HG03558 (cell line): Measurements from ENCODE around the gene MAN1B1.
"Not testable (repeated sequence)": the region's sequence is repeated elsewhere in the genome, so short reads cannot be mapped to it uniquely, and the experiment has no call there.

Experiments used
- ATAC-seq: cut with Tn5 transposase; IDR thresholded peaks from one replicate; pipeline ENCODE4 v1.9.1; 2021; ENCODE audit warnings: moderate number of reproducible peaks; ENCODE audit not compliant: unreplicated experiment; ENCODE audit errors: extremely low read depth

Gene MAN1B1

GRCh38 chr9:137052293-137052692, 34.5 kb upstream of the MAN1B1 start:
- ATAC-seq, result no peak

DNA sequence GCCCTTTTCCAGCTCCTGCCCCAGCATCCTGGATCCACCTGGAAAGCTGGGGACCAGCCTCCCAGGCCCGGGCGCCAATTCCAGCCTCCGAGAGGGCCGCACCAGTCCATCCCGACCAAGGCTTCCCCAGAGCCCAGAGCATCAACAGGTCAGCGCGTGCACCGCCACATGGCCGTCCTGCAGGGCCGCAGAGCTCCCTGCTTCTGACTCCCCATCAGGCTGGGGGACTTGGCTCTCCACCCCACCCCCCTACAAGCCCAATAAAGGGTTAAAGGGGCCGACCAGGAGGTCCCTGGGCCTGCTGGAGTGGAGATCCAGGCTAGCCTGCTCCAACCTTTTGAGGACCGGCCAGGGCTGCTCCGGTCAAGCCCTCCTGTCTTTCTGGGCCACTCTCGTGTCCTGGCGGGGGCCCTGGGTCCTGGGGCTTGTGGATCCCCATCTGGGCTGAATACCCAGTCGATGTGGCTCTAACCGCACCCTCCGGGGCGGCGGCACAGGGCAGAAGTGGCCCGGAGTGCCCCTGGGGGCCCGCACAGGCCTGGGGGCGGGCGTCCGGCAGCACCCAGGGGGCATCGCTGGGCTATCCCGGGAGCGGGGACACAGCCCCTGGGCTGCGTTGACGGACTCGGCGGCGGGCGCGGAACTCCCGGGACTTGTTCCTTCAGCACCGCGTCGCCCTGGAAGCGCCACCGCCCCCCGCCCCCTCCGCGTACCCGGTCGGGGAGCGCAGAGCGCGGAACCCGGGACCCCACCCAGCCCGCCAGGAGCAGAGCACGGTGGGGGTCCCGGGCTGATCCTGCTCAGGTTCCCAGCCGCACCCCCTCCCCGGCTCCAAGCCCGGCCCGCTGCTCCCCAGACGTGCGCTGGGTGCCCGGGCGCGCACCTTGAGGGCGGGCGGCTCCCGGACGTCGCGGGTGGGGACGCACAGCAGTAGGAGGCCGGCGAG, 33.5 kb upstream of the MAN1B1 start:
- ATAC-seq, result no peak

DNA sequence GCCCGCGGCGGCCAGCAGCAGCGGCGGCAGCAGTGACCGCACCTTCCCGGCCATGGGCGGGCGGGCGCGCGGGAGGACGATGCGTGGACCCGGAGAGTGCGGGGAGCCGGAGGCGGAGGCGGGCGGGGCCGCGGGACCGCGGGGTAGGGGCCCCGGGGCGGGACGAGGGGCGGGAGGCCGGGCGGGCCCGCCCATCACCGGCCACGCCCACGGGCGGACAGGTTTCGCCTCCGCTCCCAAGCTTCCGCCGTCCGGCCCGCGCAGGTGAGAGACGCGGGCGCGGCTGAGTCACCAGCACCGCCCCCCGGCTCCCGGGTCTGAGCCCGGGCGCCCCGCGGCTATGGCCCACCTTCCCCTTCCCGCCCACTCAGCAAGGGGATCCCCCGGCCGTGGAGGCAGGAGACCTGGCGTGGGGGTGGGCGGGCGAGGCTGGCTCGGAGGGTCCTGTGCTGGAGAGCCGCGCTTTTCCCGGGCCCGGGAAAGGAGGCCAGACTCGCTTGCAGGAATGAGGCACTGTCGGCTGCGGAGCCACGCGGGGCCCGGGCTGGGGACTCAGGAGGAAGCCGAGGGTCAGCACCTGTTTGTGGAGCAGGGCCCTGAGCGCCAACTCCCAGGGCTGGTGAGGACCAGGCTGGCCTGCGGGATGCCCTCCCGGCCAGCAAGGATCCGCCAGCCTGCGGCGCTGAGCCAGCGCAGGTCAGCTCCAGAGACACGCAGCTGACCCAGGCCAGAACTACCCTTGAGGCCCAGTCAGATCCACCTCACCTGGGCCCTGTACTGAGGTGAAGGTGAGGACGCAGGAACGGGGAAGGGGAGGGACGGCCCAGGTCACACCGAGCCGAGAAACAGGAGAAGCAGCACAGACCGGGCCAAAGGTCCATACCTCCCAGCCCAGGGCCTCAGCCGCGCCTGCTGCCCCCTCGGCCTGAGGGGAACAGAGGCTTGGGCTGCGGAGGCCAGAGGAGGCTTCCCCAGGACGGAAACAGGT, 32.5 kb upstream of the MAN1B1 start, which contains the start of gene ENTPD2:
Gene ENTPD2 (minus strand): TSS at position 118 of the 988 bp plus-strand sequence. CDS start 64 bp downstream, at position 54.
- no peak for ATAC-seq

GRCh38 chr9:137054932-137055384, 31.8 kb upstream of the MAN1B1 start:
- no peak for ATAC-seq

DNA sequence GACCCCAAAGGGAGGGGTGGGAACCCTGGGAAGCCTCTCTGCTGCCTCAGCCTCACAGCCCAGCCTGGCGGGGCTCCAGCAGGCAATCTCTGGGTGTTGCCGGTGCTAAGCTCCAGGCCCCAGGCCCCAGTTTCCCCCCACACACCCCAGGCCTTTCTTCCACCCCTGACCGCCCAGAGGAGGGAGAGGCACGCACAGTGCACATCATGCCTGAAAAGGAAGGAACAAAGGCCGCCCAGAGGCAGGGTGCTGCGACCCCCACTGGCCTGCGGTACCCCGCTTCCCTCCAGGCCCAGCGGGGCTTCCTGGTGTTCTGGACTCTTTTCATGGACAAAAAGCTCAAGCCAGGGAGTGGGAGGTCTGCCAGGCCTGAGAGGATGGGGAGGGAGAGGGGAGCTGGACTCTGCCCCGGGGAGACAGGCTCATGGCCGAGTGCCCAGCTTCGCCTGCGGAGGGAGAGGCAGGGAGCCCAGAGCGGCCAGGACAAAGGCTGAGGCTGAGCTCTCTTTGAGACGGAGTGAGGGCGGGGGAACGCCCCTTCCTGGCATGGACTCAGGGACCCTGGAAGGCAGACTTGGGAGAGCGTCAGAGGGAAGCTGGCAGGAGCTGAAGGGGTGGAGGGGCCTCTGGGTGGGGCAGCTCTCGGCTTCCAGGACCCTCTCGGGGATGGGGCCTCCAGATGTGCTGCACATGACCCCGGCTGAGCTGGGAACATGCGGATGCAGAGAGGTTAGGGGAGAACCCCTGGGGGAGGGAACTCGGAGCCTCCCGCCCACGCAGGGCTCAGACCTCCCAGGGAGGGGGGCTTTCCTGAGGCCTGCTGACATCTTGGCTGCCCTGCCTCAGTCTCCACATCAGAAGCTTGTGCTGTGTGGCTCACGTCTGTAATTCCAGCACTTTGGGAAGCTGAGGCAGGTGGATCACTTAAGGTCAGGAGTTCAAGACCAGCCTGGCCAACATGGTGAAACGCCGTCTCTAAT, 31.1 kb upstream of the MAN1B1 start:
- ATAC-seq, result no peak

- ATAC-seq, result no peak
Observed at GRCh38 chr9:137056739-137057415, 29.9 kb upstream of the MAN1B1 start.

GRCh38 chr9:137057545-137057944, 29.2 kb upstream of the MAN1B1 start:
- ATAC-seq, result no peak

- ATAC-seq, result no peak
Observed at GRCh38 chr9:137058521-137059234, 28.1 kb upstream of the MAN1B1 start.

- ATAC-seq, result no peak
Observed at GRCh38 chr9:137062384-137062783, 24.4 kb upstream of the MAN1B1 start.

DNA sequence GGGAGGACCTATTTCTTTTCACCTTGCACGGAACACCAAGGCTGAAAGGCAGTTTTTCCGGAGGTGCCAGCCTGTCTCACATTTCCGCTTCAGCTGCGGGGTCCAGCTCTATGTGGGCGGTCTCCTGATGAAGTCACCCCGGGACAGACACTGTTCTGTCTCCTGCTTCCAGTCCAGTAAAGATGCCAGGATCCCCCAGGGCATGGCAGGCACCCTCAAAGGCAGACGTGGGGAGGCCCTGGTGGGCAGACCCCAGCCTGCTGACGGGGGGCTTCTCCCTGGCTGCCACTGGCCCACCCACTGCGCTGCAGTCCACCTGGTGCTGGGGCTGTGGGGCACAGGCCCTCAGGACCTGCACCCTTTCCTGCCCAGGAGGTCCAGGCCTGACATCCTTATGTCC, 24.0 kb upstream of the MAN1B1 start:
- not testable (repeated sequence) for ATAC-seq

- ATAC-seq, result no peak
Observed at GRCh38 chr9:137063311-137064026, 23.3 kb upstream of the MAN1B1 start.

DNA sequence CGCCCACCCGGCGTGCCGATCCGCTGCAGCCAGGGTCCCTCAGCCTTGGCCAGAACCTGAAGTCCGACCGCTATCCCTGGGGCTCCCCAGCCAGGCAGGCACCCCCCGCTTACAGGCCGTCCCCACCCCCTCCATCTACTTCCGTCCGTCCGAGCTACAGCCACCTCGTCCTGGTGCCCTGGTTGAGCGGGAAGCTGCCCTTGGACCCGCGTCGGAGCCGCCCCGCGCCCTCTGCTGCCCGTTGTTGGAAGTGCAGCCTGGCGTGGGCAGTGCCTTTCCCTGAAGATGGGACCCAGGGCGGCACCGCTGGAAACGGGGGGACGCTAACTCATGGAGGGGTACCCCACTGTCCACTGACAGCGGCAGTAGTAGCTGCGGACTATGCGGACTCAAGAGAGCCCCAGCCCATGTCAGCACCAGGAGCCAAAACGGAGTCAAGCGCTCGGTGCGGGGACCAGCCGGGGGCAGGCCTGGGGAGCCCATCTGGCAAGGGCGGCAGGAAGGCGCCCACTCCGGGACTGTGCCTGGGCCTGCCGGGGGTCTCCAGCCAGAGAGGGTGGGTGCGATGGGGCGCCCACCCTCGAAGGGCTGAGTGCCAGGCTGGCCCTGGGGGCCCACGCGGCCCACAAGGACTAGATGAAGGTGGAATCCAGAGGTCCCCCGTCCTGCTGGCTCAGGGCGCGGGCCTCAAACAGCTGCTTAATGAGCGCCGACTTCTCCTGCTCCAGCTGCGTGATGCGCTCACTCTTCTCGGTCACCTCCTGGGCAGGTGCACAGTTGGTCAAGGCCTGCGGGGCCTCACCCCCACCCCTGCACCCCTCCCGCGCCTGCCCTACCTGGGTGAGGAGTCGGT, 22.5 kb upstream of the MAN1B1 start:
- no peak for ATAC-seq

GRCh38 chr9:137064880-137065164, 22.0 kb upstream of the MAN1B1 start:
- no peak for ATAC-seq

DNA sequence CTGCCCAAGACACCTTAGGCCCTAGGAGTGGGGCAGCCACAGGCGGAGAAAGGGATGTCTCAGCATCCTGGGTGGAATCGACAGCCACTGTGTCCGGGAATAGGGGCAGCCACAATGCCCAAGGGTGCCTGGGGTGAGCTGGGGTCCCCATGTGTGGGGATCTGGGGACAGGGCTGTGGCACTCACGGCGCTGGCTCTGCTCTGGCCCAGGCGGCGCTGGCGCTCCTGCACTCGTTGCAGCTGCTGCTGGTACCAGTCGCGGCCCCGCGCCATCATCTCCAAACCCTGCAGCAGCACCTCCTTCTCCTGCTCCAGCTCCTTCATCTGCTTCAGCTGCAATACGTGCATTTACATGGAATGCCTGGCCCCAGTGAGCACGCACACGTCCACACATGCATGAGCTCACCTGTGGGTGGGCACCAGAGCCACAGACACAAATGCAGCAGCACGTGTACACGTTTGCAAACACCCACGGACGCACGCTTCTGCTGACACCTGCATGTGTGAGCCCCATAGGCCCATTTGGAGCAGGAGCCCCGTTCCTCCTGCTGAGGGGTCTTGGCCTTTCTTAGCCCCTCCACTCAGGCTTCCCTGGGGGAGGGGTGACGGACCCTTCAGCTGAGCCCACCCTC, 21.3 kb upstream of the MAN1B1 start:
- no peak for ATAC-seq

GRCh38 chr9:137066096-137066861, 20.5 kb upstream of the MAN1B1 start:
- ATAC-seq, result no peak
